WTC11 (cell line): ENCODE data around the gene TC2N. TPM values are rescaled to one million over a fixed set of nuclear protein-coding genes. Genes with fewer than 3 reads are reported as not detected.
A peak's percentile ranks its signal among the peaks of the same experiment; 100 is the strongest.

Experiments used
- ATAC-seq: fragments of 200-7000 bp; cut with Tn5 transposase; 2 replicates; pipeline ENCODE4 v1.10.0; 2021; ENCODE audit warnings: mild to moderate bottlenecking, moderate library complexity
- CTCF ChIA-PET: fragments of 300-600 bp; sonication (Branson Sonifier 250); formaldehyde crosslinking; loops from one replicate; lab custom pipeline; 2021; ENCODE audit warnings: antibody characterized with exemption; lab: Charles Lee
- POLR2A ChIA-PET: fragments of 350-600 bp; sonication (Branson Sonifier 250); formaldehyde crosslinking; loops from one replicate; lab custom pipeline; 2021; ENCODE audit warnings: antibody characterized with exemption; lab: Charles Lee
- DNase-seq: peaks from one replicate; pipeline ENCODE4 v3.0.0; 2021; ENCODE audit warnings: low spot score
- H3K27ac Mint-ChIP-seq: 2 replicates; pipeline ENCODE4 v1.8.0; 2021; ENCODE audit warnings: mixed read lengths
- H3K27me3 Mint-ChIP-seq: 2 replicates; pipeline ENCODE4 v1.8.0; 2021; ENCODE audit warnings: low read depth, mild to moderate bottlenecking, moderate library complexity, mixed read lengths
- H3K36me3 Mint-ChIP-seq: 2 replicates; pipeline ENCODE4 v1.8.0; 2021; ENCODE audit warnings: mixed read lengths
- H3K4me1 Mint-ChIP-seq: 2 replicates; pipeline ENCODE4 v1.8.0; 2022; ENCODE audit warnings: mixed read lengths
- H3K4me3 Mint-ChIP-seq: 2 replicates; pipeline ENCODE4 v1.8.0; 2021; ENCODE audit warnings: mild to moderate bottlenecking, moderate library complexity, mixed read lengths
- H3K9me3 Mint-ChIP-seq: 2 replicates; pipeline ENCODE4 v1.8.0; 2021; ENCODE audit warnings: mixed read lengths
- CBFB ChIP-seq: sonication (generic); formaldehyde crosslinking; IDR thresholded peaks from 2 replicates; pipeline ENCODE4 v1.8.1; 2022; ENCODE audit warnings: mild to moderate bottlenecking, low read depth, missing genetic modification reagents
- E2F1 ChIP-seq: sonication (generic); formaldehyde crosslinking; IDR thresholded peaks from 2 replicates; pipeline ENCODE4 v1.8.0; 2022; ENCODE audit warnings: mild to moderate bottlenecking, missing genetic modification reagents
- FOXK1 ChIP-seq: sonication (generic); formaldehyde crosslinking; IDR thresholded peaks from 2 replicates; pipeline ENCODE4 v1.8.0; 2022; ENCODE audit warnings: mild to moderate bottlenecking, moderate library complexity, missing genetic modification reagents
- GABPB1 ChIP-seq: sonication (generic); formaldehyde crosslinking; IDR thresholded peaks from 2 replicates; pipeline ENCODE4 v1.8.1; 2023; ENCODE audit warnings: mild to moderate bottlenecking, missing genetic modification reagents
- ZNF232 ChIP-seq: sonication (generic); formaldehyde crosslinking; IDR thresholded peaks from 2 replicates; pipeline ENCODE4 v1.8.0; 2022; ENCODE audit warnings: mild to moderate bottlenecking, missing genetic modification reagents
- ZNF396 ChIP-seq: fragments of 250-450 bp; sonication (Bioruptor Pico); IDR thresholded peaks from 2 replicates; pipeline ENCODE4 v1.8.0; 2021; ENCODE audit warnings: mild to moderate bottlenecking, moderate library complexity, borderline replicate concordance
- total RNA-seq: library from RNA; stranded (reverse); gene quantifications from 3 replicates; pipeline ENCODE4 v1.2.3, GENCODE V29; 2021
- TF ChIP-seq, protein P1 (sequence below): sonication (generic); formaldehyde crosslinking; IDR thresholded peaks from 2 replicates; pipeline ENCODE4 v1.8.1; 2023; ENCODE audit warnings: mild to moderate bottlenecking, missing genetic modification reagents, borderline replicate concordance
- TF ChIP-seq, protein P2 (sequence below): fragments of 250-450 bp; sonication (Bioruptor Pico); IDR thresholded peaks from 2 replicates; pipeline ENCODE4 v1.9.0; 2021; ENCODE audit warnings: mild to moderate bottlenecking
- TF ChIP-seq, protein P3 (sequence below): sonication (generic); formaldehyde crosslinking; IDR thresholded peaks from 2 replicates; pipeline ENCODE4 v1.8.0; 2022; ENCODE audit warnings: missing genetic modification reagents

Gene TC2N
- total RNA-seq, 1 experiment from 2014 or later: 33.0 TPM

- Mint-ChIP-seq H3K27ac (no peak overlapping the region), H3K4me1 (peaks cover 7% of the 10 kb centered on the region), H3K4me3 (no peak overlapping the region), H3K27me3 (no peaks in the 10 kb centered on the region), H3K36me3 (no peaks in the 10 kb centered on the region), H3K9me3 (no peaks in the 10 kb centered on the region)
- ATAC-seq (no peak), DNase-seq (no peak)
- POLR2A ChIA-PET: no interaction called here
- CTCF ChIA-PET: no interaction called here
- TF ChIP-seq E2F1 (CRISPR knock-in tag) (no peak), ZNF396 (CRISPR knock-in tag) (no peak), ZNF232 (CRISPR knock-in tag) (no peak)
- TF ChIP-seq, protein P1, sequence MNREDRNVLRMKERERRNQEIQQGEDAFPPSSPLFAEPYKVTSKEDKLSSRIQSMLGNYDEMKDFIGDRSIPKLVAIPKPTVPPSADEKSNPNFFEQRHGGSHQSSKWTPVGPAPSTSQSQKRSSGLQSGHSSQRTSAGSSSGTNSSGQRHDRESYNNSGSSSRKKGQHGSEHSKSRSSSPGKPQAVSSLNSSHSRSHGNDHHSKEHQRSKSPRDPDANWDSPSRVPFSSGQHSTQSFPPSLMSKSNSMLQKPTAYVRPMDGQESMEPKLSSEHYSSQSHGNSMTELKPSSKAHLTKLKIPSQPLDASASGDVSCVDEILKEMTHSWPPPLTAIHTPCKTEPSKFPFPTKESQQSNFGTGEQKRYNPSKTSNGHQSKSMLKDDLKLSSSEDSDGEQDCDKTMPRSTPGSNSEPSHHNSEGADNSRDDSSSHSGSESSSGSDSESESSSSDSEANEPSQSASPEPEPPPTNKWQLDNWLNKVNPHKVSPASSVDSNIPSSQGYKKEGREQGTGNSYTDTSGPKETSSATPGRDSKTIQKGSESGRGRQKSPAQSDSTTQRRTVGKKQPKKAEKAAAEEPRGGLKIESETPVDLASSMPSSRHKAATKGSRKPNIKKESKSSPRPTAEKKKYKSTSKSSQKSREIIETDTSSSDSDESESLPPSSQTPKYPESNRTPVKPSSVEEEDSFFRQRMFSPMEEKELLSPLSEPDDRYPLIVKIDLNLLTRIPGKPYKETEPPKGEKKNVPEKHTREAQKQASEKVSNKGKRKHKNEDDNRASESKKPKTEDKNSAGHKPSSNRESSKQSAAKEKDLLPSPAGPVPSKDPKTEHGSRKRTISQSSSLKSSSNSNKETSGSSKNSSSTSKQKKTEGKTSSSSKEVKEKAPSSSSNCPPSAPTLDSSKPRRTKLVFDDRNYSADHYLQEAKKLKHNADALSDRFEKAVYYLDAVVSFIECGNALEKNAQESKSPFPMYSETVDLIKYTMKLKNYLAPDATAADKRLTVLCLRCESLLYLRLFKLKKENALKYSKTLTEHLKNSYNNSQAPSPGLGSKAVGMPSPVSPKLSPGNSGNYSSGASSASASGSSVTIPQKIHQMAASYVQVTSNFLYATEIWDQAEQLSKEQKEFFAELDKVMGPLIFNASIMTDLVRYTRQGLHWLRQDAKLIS: no peak
Measured at GRCh38 chr14:91770185-91770584, 97.2 kb downstream of the TC2N start.

GRCh38 chr14:91755570-91756295, 111.6 kb downstream of the TC2N start:
- TF ChIP-seq FOXK1 (CRISPR knock-in tag): no peak
- TF ChIP-seq GABPB1 (CRISPR knock-in tag): peak; percentile 68; the same call in 1 of the 2 replicates
- H3K4me1 Mint-ChIP-seq: peaks cover 16% of the 10 kb centered on the region
- peaks cover 6% of the 10 kb centered on the region for H3K9me3 Mint-ChIP-seq
- peaks cover 4% of the 10 kb centered on the region for H3K36me3 Mint-ChIP-seq
- POLR2A ChIA-PET: no interaction called here
- CTCF ChIA-PET: no interaction called here
- DNase-seq: no peak
- ATAC-seq: no peak
- no peak overlapping the region for H3K4me3 Mint-ChIP-seq
- no peaks in the 10 kb centered on the region for H3K27me3 Mint-ChIP-seq
- no peak overlapping the region for H3K27ac Mint-ChIP-seq

- Mint-ChIP-seq H3K9me3 (no peaks in the 10 kb centered on the region; the same call in 1 of the 2 replicates), H3K4me3 (no peak overlapping the region), H3K27ac (no peak overlapping the region), H3K4me1 (peaks cover 16% of the 10 kb centered on the region), H3K36me3 (no peaks in the 10 kb centered on the region), H3K27me3 (no peaks in the 10 kb centered on the region)
- CTCF ChIA-PET: no interaction called here
- TF ChIP-seq, protein P2, sequence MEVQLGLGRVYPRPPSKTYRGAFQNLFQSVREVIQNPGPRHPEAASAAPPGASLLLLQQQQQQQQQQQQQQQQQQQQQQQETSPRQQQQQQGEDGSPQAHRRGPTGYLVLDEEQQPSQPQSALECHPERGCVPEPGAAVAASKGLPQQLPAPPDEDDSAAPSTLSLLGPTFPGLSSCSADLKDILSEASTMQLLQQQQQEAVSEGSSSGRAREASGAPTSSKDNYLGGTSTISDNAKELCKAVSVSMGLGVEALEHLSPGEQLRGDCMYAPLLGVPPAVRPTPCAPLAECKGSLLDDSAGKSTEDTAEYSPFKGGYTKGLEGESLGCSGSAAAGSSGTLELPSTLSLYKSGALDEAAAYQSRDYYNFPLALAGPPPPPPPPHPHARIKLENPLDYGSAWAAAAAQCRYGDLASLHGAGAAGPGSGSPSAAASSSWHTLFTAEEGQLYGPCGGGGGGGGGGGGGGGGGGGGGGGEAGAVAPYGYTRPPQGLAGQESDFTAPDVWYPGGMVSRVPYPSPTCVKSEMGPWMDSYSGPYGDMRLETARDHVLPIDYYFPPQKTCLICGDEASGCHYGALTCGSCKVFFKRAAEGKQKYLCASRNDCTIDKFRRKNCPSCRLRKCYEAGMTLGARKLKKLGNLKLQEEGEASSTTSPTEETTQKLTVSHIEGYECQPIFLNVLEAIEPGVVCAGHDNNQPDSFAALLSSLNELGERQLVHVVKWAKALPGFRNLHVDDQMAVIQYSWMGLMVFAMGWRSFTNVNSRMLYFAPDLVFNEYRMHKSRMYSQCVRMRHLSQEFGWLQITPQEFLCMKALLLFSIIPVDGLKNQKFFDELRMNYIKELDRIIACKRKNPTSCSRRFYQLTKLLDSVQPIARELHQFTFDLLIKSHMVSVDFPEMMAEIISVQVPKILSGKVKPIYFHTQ (CRISPR knock-in tag): no peak
- TF ChIP-seq, protein P3, sequence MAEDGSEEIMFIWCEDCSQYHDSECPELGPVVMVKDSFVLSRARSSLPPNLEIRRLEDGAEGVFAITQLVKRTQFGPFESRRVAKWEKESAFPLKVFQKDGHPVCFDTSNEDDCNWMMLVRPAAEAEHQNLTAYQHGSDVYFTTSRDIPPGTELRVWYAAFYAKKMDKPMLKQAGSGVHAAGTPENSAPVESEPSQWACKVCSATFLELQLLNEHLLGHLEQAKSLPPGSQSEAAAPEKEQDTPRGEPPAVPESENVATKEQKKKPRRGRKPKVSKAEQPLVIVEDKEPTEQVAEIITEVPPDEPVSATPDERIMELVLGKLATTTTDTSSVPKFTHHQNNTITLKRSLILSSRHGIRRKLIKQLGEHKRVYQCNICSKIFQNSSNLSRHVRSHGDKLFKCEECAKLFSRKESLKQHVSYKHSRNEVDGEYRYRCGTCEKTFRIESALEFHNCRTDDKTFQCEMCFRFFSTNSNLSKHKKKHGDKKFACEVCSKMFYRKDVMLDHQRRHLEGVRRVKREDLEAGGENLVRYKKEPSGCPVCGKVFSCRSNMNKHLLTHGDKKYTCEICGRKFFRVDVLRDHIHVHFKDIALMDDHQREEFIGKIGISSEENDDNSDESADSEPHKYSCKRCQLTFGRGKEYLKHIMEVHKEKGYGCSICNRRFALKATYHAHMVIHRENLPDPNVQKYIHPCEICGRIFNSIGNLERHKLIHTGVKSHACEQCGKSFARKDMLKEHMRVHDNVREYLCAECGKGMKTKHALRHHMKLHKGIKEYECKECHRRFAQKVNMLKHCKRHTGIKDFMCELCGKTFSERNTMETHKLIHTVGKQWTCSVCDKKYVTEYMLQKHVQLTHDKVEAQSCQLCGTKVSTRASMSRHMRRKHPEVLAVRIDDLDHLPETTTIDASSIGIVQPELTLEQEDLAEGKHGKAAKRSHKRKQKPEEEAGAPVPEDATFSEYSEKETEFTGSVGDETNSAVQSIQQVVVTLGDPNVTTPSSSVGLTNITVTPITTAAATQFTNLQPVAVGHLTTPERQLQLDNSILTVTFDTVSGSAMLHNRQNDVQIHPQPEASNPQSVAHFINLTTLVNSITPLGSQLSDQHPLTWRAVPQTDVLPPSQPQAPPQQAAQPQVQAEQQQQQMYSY (CRISPR knock-in tag): no peak
- no peak for TF ChIP-seq CBFB (CRISPR knock-in tag)
- ATAC-seq (no peak), DNase-seq (no peak)
- POLR2A ChIA-PET: no interaction called here
Measured at GRCh38 chr14:91754819-91755218, 112.5 kb downstream of the TC2N start.
